MM.1S (cell line): ENCODE results near the gene CDK9.
A peak's percentile ranks its signal among the peaks of the same experiment; 100 is the strongest.

Source experiments
- EZH2 ChIP-seq: fragments of 300-600 bp; sonication (generic); optimal IDR thresholded peaks from 2 replicates; pipeline ENCODE3; 2017; ENCODE audit warnings: low read depth, mild to moderate bottlenecking, antibody characterized with exemption, low read length, mixed read lengths
- TF ChIP-seq, protein P1 (sequence below): fragments of 300-600 bp; sonication (generic); IDR thresholded peaks from 2 replicates; pipeline ENCODE4 v1.5.1; 2016; ENCODE audit warnings: antibody characterized with exemption, low read length, mixed read lengths

- TF ChIP-seq, protein P1, sequence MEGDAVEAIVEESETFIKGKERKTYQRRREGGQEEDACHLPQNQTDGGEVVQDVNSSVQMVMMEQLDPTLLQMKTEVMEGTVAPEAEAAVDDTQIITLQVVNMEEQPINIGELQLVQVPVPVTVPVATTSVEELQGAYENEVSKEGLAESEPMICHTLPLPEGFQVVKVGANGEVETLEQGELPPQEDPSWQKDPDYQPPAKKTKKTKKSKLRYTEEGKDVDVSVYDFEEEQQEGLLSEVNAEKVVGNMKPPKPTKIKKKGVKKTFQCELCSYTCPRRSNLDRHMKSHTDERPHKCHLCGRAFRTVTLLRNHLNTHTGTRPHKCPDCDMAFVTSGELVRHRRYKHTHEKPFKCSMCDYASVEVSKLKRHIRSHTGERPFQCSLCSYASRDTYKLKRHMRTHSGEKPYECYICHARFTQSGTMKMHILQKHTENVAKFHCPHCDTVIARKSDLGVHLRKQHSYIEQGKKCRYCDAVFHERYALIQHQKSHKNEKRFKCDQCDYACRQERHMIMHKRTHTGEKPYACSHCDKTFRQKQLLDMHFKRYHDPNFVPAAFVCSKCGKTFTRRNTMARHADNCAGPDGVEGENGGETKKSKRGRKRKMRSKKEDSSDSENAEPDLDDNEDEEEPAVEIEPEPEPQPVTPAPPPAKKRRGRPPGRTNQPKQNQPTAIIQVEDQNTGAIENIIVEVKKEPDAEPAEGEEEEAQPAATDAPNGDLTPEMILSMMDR: 0 out of 2 replicates have a peak, but pooled peaks have one; percentile 9
- no peak for TF ChIP-seq EZH2
These were observed 17.0 kb downstream of the CDK9 start, which contains the start of gene FPGS for GRCh38 chr9:127802576-127803443.
